CD4-positive, alpha-beta T cell (primary cell): ENCODE measurements around the gene RPS6KA2. TPM values are rescaled to one million over a fixed set of nuclear protein-coding genes. Genes with fewer than 3 reads are reported as not detected.

Experiments used
- ATAC-seq: fragments of 200-7000 bp; cut with Tn5 transposase; one replicate; pipeline ENCODE4 v1.10.0; 2022; ENCODE audit warnings: mild to moderate bottlenecking; ENCODE audit not compliant: poor library complexity
- CTCF ChIA-PET: fragments of 350-600 bp; sonication (Branson Sonifier 250); formaldehyde crosslinking; loops from one replicate; lab custom pipeline; 2021; ENCODE audit warnings: antibody characterized with exemption, inconsistent platforms; lab: Charles Lee
- POLR2A ChIA-PET: fragments of 350-600 bp; sonication (Branson Sonifier 250); formaldehyde crosslinking; loops from one replicate; lab custom pipeline; 2021; ENCODE audit warnings: antibody characterized with exemption, inconsistent platforms; lab: Charles Lee
- DNase-seq, 14 experiments: peaks; one replicate each; pipeline ENCODE4 v3.0.0-alpha.2; 2013 to 2020; ENCODE audit warnings: mixed read lengths in 2 of 14
- H3K27ac ChIP-seq, 2 donors: one replicate each; pipeline versions ENCODE4 v1.5.1 to v1.7.0; 2013; ENCODE audit warnings: low read length in 2 of 2, low read depth in 1 of 2, mild to moderate bottlenecking in 1 of 2
- H3K27me3 ChIP-seq, 2 experiments: 1 replicate in 1 of 2; 2 replicates in 1 of 2; pipeline versions ENCODE4 v1.6.1 to v1.7.0; 2013; ENCODE audit warnings: low read length in 2 of 2, control low read depth in 1 of 2, mild to moderate bottlenecking in 1 of 2, moderate library complexity in 1 of 2; ENCODE audit not compliant: insufficient read depth in 2 of 2, control insufficient read depth in 1 of 2
- H3K36me3 ChIP-seq: one replicate; pipeline ENCODE4 v1.6.1; 2013; ENCODE audit warnings: low read length, control low read depth; ENCODE audit not compliant: insufficient read depth
- H3K4me1 ChIP-seq: one replicate; pipeline ENCODE4 v1.6.1; 2013; ENCODE audit warnings: low read length, control low read depth; ENCODE audit not compliant: insufficient read depth
- H3K4me3 ChIP-seq: one replicate; pipeline ENCODE4 v1.5.1; 2013; ENCODE audit warnings: mild to moderate bottlenecking, low read length, moderate library complexity
- H3K9me3 ChIP-seq, 2 experiments: 1 replicate in 1 of 2; 2 replicates in 1 of 2; pipeline versions ENCODE4 v1.6.1 to v1.7.0; 2013; ENCODE audit warnings: low read length in 2 of 2, mild to moderate bottlenecking in 2 of 2, control low read depth in 1 of 2, moderate library complexity in 1 of 2; ENCODE audit not compliant: control insufficient read depth in 1 of 2, insufficient read depth in 1 of 2
- H3K27ac Mint-ChIP-seq: one replicate; pipeline ENCODE4 v1.8.0; 2020; ENCODE audit warnings: mixed read lengths
- H3K27me3 Mint-ChIP-seq: one replicate; pipeline ENCODE4 v1.8.0; 2021; ENCODE audit warnings: mixed read lengths
- H3K36me3 Mint-ChIP-seq: one replicate; pipeline ENCODE4 v1.8.0; 2021; ENCODE audit warnings: low read depth, mixed read lengths
- H3K4me1 Mint-ChIP-seq: one replicate; pipeline ENCODE4 v1.8.0; 2021; ENCODE audit warnings: low read depth, mixed read lengths
- H3K4me3 Mint-ChIP-seq: one replicate; pipeline ENCODE4 v1.8.0; 2020; ENCODE audit warnings: mild to moderate bottlenecking, mixed read lengths
- H3K9me3 Mint-ChIP-seq: one replicate; pipeline ENCODE4 v1.8.0; 2020; ENCODE audit warnings: mixed read lengths
- CTCF ChIP-seq: fragments of 200-600 bp; IDR thresholded peaks from one replicate; pipeline ENCODE4 v1.8.0; 2022; ENCODE audit warnings: antibody characterized with exemption, mild to moderate bottlenecking
- intact Hi-C, 2 experiments: fragments of 100-400 bp; cut with DNase I in 1 of 2; cut with micrococcal nuclease in 1 of 2; formaldehyde crosslinking; loops; one replicate each; pipeline versions ENCODE4 v1.15.1 to v1.9.0; 2023 to 2025; cut with DNase I, micrococcal nuclease
- total RNA-seq, 174 experiments: library from RNA in 2 of 174; stranded (reverse) in 2 of 174; gene quantifications; one replicate each; pipeline ENCODE4 v1.2.3 and lab custom pipeline; 2021 to 2026

Gene RPS6KA2
- total RNA-seq, 2 experiments from 2014 or later: 5.6 to 6.2 TPM

DNA sequence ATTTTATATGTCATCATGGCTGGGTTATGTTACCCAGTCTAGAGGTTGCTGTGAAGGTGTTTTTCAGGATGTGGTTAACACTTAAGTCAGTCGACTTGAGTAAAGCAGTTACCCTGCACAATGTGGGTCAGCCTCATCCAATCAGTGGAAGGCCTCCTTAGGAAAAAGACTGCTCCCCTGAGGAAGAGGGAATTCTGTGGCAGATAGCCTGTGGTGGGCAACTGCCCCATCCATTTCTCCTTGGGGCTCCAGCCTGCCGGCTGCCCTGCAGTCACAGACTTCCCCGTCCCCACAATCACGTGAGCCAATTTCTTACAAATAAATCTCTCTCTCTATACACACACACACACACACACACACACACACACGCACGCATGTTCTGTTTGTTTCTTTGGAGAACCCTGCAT, 209.8 kb downstream of the RPS6KA2 start:
- POLR2A ChIA-PET: interaction anchor here (0.7 to 1.9 kb wide), 5 partner anchors 18 to 210 kb away, joined by 3 to 7 read pairs (median 3); partner anchors contain the start of gene RPS6KA2
- Mint-ChIP-seq H3K4me1 (peaks cover 87% of the 10 kb centered on the region), H3K27ac (peak overlapping the region; percentile 98), H3K9me3 (peaks cover 11% of the 10 kb centered on the region), H3K36me3 (peaks cover 26% of the 10 kb centered on the region), H3K4me3 (peak overlapping the region; percentile 67), H3K27me3 (no peaks in the 10 kb centered on the region)
- Histone ChIP-seq H3K36me3 (no peaks in the 10 kb centered on the region), H3K9me3 (peaks cover 0 to 5% of the 10 kb centered on the region in 2 experiments), H3K27ac (peak overlapping the region; percentile 52 to 72), H3K4me3 (no peak overlapping the region), H3K27me3 (no peaks in the 10 kb centered on the region), H3K4me1 (peaks cover 93% of the 10 kb centered on the region)
- TF ChIP-seq CTCF: no peak
- peak; percentile 38 to 90 (median 63) for DNase-seq
- intact Hi-C loops: loop anchor here (1.0 to 10.0 kb wide), 4 partner anchors 35 to 208 kb away; partner anchors contain the start of genes MPC1 (in 2 of the 2) and RPS6KA2 (in 1 of the 2)
- peak; percentile 88 for ATAC-seq
- CTCF ChIA-PET: interaction anchor here (1.2 kb wide), 1 partner anchor 17 kb away, joined by 4 read pairs; no protein-coding TSS in a partner anchor

DNA sequence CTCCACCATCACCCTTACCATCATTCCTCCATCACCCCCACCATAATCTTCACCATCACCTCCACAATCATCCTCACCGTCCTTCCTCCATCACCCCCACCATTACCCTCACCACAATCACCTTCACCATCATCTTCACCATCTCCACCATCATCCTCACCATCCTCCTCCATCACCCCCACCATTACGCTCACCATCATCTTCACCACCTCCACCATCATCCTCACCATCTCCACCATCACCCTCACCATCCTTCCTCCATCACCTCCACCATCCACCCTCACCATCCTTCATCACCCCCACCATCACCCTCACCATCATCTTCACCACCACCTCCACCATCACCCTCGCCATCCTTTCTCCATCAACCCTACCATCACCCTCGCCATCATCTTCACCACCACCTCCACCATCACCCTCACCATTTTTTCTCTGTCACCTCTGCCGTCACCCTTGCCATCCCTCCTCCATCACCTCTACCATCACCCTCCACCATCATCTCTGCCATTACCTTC, 211.2 kb downstream of the RPS6KA2 start:
- no peak for DNase-seq
- no peak overlapping the region for H3K4me3 ChIP-seq
- H3K27ac ChIP-seq: peak overlapping the region; percentile 53 to 72

GRCh38 chr6:166415306-166415705, 211.7 kb downstream of the RPS6KA2 start:
- no peak for TF ChIP-seq CTCF
- Mint-ChIP-seq H3K4me3 (peak overlapping the region; percentile 50), H3K27me3 (no peaks in the 10 kb centered on the region), H3K9me3 (peaks cover 11% of the 10 kb centered on the region), H3K36me3 (peaks cover 27% of the 10 kb centered on the region), H3K4me1 (peaks cover 94% of the 10 kb centered on the region), H3K27ac (peak overlapping the region; percentile 98)
- ChIA-PET POLR2A (interaction anchor here (0.6 to 1.5 kb wide), 4 partner anchors 20 to 73 kb away, joined by 3 to 4 read pairs (median 4); partner anchors contain the start of gene SFT2D1), CTCF (interaction anchor here (0.9 kb wide), 1 partner anchor 15 kb away, joined by 3 read pairs; no protein-coding TSS in a partner anchor)
- H3K27ac ChIP-seq: peak overlapping the region; percentile 31 to 53
- peak overlapping the region; percentile 17 for H3K4me3 ChIP-seq
- ATAC-seq (no peak), DNase-seq (peak in 13 of 14 experiments; percentile 26 to 84 (median 48))
- H3K9me3 ChIP-seq: peaks cover 0 to 5% of the 10 kb centered on the region in 2 experiments
- H3K36me3 ChIP-seq: no peaks in the 10 kb centered on the region
- H3K4me1 ChIP-seq: peaks cover 95% of the 10 kb centered on the region
- H3K27me3 ChIP-seq: no peaks in the 10 kb centered on the region
- intact Hi-C loops: loop anchor here (5.0 to 10.0 kb wide), 2 partner anchors 33 to 209 kb away; partner anchors contain the start of genes MPC1 (in 2 of the 2) and RPS6KA2 (in 1 of the 2)

More for the DNA sequence above, 211.2 kb downstream of the RPS6KA2 start:
- ChIA-PET POLR2A (interaction anchor here (1.2 to 1.5 kb wide), 2 partner anchors 73 kb away, joined by 4 read pairs; partner anchors contain the start of gene SFT2D1), CTCF (interaction anchor here (0.9 kb wide), 1 partner anchor 15 kb away, joined by 3 read pairs; no protein-coding TSS in a partner anchor)
- Histone ChIP-seq H3K9me3 (peaks cover 0 to 5% of the 10 kb centered on the region in 2 experiments), H3K36me3 (no peaks in the 10 kb centered on the region), H3K4me1 (peaks cover 95% of the 10 kb centered on the region), H3K27me3 (no peaks in the 10 kb centered on the region)
- Mint-ChIP-seq H3K27me3 (no peaks in the 10 kb centered on the region), H3K9me3 (peaks cover 11% of the 10 kb centered on the region), H3K4me1 (peaks cover 94% of the 10 kb centered on the region), H3K27ac (peak overlapping the region; percentile 98), H3K36me3 (peaks cover 27% of the 10 kb centered on the region), H3K4me3 (peak overlapping the region; percentile 67)
- no peak for ATAC-seq
- TF ChIP-seq CTCF: no peak
- intact Hi-C loops: loop anchor here (2.0 to 10.0 kb wide), 3 partner anchors 34 to 209 kb away; partner anchors contain the start of genes MPC1 (in 2 of the 2) and RPS6KA2 (in 1 of the 2)
